ENCODE data around the gene SH3GLB1.

The SH3GLB1 gene

DNA sequence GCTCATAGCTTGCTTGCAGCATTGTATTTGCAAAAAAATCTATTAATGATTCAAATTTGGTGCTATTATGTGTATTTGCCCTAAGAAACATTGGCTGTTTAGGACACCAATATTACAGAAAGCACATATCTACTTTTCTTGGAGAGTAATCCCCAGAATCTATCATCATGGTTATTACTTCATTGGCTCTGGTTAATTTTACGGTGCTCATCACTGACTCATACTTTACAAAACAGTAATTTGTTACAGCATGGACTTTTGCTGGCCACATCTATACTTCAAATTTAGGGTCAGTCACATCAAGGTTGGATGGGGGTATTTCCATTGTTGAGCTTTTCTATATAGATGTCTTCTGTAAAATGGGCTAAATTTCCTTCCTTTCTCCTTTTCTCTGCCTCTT lies 45.7 kb downstream of the SH3GLB1 start:
- H3K4me3 ChIP-seq (ENCODE audit: control insufficient read depth, low read depth, low read length) = no peak overlapping the region
- TF ChIP-seq, protein P1, sequence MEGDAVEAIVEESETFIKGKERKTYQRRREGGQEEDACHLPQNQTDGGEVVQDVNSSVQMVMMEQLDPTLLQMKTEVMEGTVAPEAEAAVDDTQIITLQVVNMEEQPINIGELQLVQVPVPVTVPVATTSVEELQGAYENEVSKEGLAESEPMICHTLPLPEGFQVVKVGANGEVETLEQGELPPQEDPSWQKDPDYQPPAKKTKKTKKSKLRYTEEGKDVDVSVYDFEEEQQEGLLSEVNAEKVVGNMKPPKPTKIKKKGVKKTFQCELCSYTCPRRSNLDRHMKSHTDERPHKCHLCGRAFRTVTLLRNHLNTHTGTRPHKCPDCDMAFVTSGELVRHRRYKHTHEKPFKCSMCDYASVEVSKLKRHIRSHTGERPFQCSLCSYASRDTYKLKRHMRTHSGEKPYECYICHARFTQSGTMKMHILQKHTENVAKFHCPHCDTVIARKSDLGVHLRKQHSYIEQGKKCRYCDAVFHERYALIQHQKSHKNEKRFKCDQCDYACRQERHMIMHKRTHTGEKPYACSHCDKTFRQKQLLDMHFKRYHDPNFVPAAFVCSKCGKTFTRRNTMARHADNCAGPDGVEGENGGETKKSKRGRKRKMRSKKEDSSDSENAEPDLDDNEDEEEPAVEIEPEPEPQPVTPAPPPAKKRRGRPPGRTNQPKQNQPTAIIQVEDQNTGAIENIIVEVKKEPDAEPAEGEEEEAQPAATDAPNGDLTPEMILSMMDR (conservative IDR thresholded peaks at IDR 0.05; ENCODE audit: control insufficient read depth, insufficient read depth, low read depth, low read length) = no peak
- peak; percentile 65 for DNase-seq (ENCODE audit: low read depth)

DNA sequence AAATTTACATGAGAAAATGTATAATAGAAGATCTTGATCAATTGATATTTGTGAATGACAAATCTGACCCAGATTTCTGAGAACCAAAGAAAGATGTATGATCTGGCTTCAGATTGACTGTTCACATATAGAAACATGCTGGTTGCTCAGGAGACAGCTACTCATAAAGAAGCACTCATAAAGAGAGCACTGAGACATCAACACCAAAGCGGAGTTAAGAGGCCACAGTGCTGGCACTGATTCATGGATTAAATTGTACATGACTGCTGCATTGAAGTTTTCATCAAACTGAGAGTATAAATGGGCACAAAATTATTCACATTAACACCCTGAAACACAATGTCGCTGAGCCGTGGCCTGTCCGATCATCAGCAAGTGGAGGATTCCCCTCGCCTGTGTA lies 46.2 kb downstream of the SH3GLB1 start:
- no peak overlapping the region for H3K4me3 ChIP-seq (ENCODE audit: control insufficient read depth, low read depth, low read length)
- TF ChIP-seq, protein P1 (conservative IDR thresholded peaks at IDR 0.05; ENCODE audit: control insufficient read depth, insufficient read depth, low read depth, low read length) = no peak
- DNase-seq (ENCODE audit: low read depth) = no peak

DNA sequence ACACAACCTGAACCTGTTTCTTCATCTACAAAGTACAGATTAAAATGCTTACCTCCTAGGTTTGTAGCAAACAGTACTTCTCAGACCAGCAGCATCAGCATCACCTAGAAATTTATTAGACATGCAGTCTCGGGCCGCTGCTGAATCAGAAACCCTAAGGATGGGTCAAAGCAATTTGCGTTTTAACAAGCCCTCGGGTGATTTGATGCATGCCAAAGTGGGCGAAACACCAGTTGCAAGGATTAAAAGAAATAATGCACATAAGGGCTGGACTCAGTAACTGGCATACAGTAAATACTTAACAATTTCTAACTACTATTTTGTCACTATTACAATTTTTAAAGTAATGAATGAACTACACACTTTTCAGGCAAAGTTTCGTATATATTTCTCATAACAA lies 47.5 kb downstream of the SH3GLB1 start:
- no peak for DNase-seq (ENCODE audit: low read depth)

DNA sequence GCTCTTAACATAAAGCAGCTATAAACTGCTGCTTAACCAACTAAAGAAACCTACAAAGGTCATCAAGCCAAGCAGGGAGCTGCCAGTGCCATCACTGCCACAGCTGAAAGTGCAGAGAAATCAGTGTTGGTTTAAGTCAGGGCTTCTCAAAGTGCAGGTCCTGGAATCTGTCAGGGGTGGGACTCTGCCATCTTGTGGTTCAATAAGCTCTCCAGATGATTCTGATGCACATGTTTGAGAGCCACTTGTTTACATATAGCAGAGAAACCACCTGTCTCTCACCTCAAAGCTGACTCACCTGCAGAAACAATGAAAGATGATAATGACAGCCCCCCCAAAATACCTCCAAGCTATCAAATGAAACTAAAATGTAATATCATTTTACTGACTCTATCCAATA lies 49.3 kb downstream of the SH3GLB1 start:
- no peak overlapping the region for H3K4me3 ChIP-seq (ENCODE audit: control insufficient read depth, low read depth, low read length)
- DNase-seq (ENCODE audit: low read depth) = no peak
- TF ChIP-seq, protein P1 (conservative IDR thresholded peaks at IDR 0.05; ENCODE audit: control insufficient read depth, insufficient read depth, low read depth, low read length) = peak; percentile 21

More for the DNA sequence above, 47.5 kb downstream of the SH3GLB1 start:
- H3K4me3 ChIP-seq (ENCODE audit: control insufficient read depth, low read depth, low read length) = no peak overlapping the region
- TF ChIP-seq, protein P1 (conservative IDR thresholded peaks at IDR 0.05; ENCODE audit: control insufficient read depth, insufficient read depth, low read depth, low read length) = no peak

DNA sequence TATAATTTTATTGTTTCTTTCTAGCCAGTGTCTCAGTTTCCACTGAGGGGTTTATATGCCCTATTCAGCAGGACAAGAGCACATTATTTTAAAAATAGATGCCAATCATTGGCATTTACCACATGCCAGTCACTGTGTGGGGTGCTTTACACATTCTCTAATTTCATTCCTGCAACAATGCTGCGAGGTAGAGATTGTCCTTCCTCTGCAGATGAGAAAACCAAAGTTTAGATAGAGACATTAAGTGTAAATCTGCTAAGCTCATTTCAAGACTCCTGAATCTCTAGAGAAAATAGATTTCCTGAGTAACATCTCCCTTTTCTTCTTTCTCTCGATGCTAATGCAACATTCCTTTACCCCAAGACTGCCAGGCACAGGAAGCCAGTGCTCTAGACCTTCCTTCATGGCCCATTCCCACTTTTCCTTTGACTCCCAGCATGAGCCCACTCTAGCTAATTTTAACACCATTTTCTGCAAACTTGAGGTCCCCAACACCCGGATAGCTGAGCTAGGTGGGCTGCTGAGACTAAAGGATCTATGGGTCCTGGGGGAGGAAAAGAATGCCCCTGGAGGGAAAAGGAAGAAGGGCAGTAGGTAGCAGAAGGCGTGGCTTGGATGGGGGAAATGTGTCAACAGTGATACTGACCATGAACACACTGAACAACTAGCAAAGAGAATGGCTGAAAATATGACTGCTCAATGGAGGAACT lies 50.0 kb downstream of the SH3GLB1 start:
- H3K4me3 ChIP-seq (ENCODE audit: control insufficient read depth, low read depth, low read length) = no peak overlapping the region
- DNase-seq (ENCODE audit: low read depth) = no peak
- TF ChIP-seq, protein P1 (conservative IDR thresholded peaks at IDR 0.05; ENCODE audit: control insufficient read depth, insufficient read depth, low read depth, low read length) = no peak

DNA sequence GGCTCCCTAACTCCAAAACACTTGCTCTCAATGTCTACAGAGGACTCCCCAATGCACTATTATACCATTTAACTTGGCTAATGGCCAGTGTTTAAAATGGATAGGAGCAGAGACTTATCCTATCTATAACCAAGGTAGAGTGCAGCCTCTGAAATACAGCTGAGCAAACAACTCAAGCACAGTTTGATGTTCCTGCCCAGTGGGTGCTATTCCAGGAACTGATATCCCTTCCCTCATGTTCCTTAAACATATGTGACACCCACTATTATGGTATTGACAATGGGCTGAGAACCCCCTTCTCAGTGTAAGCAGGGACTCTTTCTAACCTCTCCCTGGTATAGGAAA lies 51.7 kb downstream of the SH3GLB1 start:
- no peak for DNase-seq (ENCODE audit: low read depth)

More for the DNA sequence above, 51.7 kb downstream of the SH3GLB1 start:
- no peak overlapping the region for H3K4me3 ChIP-seq (ENCODE audit: control insufficient read depth, low read depth, low read length)
- TF ChIP-seq, protein P1 (conservative IDR thresholded peaks at IDR 0.05; ENCODE audit: control insufficient read depth, insufficient read depth, low read depth, low read length) = no peak
